Suprapubic skin (tissue), 3 donors: ENCODE data around the gene KYNU.

Experiments
- POLR2AphosphoS5 ChIP-seq, 3 donors: sonication (generic); formaldehyde crosslinking; IDR thresholded peaks; one replicate each; pipeline ENCODE4 v1.6.1; 2017; ENCODE audit warnings: antibody characterized with exemption in 3 of 3
- TF ChIP-seq, protein P1 (sequence below), 2 donors: fragments of 200-600 bp in 1 of 2; fragments of 450-650 bp in 1 of 2; sonication (generic) in 1 of 2; IDR thresholded peaks; one replicate each; pipeline ENCODE4 v1.5.1; 2016 to 2019; ENCODE audit warnings: antibody characterized with exemption in 2 of 2, mild to moderate bottlenecking in 1 of 2, moderate library complexity in 1 of 2

DNA sequence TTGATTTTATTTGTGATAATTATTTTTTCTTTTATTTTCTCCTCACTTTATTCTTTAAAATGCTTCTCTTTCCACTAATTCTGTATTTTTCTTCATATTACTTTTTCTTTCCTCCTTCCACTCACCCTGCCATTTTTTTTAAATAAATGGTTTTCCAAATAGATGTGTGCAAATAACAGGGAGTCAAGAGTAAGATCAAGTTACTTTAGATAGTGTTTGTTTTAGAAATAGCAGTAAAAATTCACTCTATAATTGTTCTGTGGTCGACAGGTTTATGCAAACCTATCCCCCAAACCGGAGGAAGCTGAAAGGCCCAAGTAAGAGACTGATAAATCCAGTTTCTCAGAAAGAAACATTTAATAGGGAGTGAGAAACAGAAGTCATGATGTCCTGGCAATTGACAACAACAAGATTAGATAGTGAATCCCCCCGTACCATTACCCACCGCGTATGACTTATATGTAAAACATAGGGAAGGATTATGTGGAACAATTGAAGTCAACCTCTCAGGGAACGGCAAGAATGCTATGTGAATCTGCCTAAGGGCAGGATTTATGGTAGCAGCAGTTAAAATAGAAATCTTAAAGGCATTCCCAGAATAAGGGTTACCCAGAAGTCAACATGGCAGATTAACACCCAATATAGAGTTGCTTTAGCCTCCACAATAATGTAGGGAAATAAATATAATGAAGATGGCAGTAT, 75.5 kb downstream of the KYNU start:
- TF ChIP-seq POLR2AphosphoS5 (IDR thresholded peaks at IDR 0.05): no peak
- TF ChIP-seq, protein P1, sequence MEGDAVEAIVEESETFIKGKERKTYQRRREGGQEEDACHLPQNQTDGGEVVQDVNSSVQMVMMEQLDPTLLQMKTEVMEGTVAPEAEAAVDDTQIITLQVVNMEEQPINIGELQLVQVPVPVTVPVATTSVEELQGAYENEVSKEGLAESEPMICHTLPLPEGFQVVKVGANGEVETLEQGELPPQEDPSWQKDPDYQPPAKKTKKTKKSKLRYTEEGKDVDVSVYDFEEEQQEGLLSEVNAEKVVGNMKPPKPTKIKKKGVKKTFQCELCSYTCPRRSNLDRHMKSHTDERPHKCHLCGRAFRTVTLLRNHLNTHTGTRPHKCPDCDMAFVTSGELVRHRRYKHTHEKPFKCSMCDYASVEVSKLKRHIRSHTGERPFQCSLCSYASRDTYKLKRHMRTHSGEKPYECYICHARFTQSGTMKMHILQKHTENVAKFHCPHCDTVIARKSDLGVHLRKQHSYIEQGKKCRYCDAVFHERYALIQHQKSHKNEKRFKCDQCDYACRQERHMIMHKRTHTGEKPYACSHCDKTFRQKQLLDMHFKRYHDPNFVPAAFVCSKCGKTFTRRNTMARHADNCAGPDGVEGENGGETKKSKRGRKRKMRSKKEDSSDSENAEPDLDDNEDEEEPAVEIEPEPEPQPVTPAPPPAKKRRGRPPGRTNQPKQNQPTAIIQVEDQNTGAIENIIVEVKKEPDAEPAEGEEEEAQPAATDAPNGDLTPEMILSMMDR (IDR thresholded peaks at IDR 0.05): no peak
